Prostate gland (tissue), 2 donors: ENCODE data around the gene PTGES2. TPM values are rescaled to one million over a fixed set of nuclear protein-coding genes. Genes with fewer than 3 reads are reported as not detected.

ENCODE experiments used
- DNase-seq: peaks from one replicate; pipeline ENCODE4 v3.0.0-alpha.2; 2019; ENCODE audit warnings: low spot score
- H3K27ac ChIP-seq, 2 donors: fragments of 200-600 bp; sonication (generic); 2 replicates each; pipeline ENCODE4 v1.5.1; 2017 to 2019
- H3K27me3 ChIP-seq: fragments of 200-600 bp; sonication (generic); replicated peaks from 2 replicates; pipeline ENCODE4 v1.5.1; 2019; ENCODE audit not compliant: insufficient read depth
- H3K36me3 ChIP-seq, 2 donors: fragments of 200-600 bp; sonication (generic); 1 replicate in 1 of 2; 2 replicates in 1 of 2; pipeline versions ENCODE4 v1.5.1 to v1.8.1; 2017 to 2019
- H3K4me1 ChIP-seq: fragments of 200-600 bp; sonication (generic); replicated peaks from 2 replicates; pipeline ENCODE4 v1.5.1; 2019
- H3K4me3 ChIP-seq, 2 donors: fragments of 200-600 bp; sonication (generic); 2 replicates each; pipeline ENCODE4 v1.5.1; 2017 to 2019
- H3K9me3 ChIP-seq: fragments of 200-600 bp; sonication (generic); 2 replicates; pipeline ENCODE4 v1.5.1; 2017
- CTCF ChIP-seq, 4 experiments: fragments of 200-600 bp in 2 of 4; fragments of 450-650 bp in 2 of 4; sonication (generic) in 2 of 4; IDR thresholded peaks; 1 replicate in 3 of 4; 2 replicates in 1 of 4; pipeline ENCODE4 v1.5.1; 2016 to 2019; ENCODE audit warnings: antibody characterized with exemption in 4 of 4, mild to moderate bottlenecking in 2 of 4, moderate library complexity in 2 of 4
- POLR2A ChIP-seq: fragments of 450-650 bp; IDR thresholded peaks from one replicate; pipeline ENCODE4 v1.6.1; 2016; ENCODE audit warnings: antibody characterized with exemption, mild to moderate bottlenecking
- POLR2AphosphoS5 ChIP-seq: sonication (generic); formaldehyde crosslinking; IDR thresholded peaks from one replicate; pipeline ENCODE4 v1.6.1; 2017; ENCODE audit warnings: antibody characterized with exemption
- WGBS: methylation state at CpG from one replicate; pipeline ENCODE4 v1.1.5; 2018; 5-methylcytosine and 5-hydroxymethylcytosine counted together
- intact Hi-C: fragments of 100-400 bp; cut with DNase I; formaldehyde crosslinking; loops from one replicate; pipeline ENCODE4 v1.14.2; 2022
- total RNA-seq, 2 donors: library from RNA; depleted of rRNA; stranded (reverse); fragments of >200 nt; gene quantifications; one replicate each; pipeline ENCODE4 v1.1.0, GENCODE V29; 2016

PTGES2 gene
- total RNA-seq, 2 donors from 2014 or later: 89.4 to 96.1 TPM

DNA sequence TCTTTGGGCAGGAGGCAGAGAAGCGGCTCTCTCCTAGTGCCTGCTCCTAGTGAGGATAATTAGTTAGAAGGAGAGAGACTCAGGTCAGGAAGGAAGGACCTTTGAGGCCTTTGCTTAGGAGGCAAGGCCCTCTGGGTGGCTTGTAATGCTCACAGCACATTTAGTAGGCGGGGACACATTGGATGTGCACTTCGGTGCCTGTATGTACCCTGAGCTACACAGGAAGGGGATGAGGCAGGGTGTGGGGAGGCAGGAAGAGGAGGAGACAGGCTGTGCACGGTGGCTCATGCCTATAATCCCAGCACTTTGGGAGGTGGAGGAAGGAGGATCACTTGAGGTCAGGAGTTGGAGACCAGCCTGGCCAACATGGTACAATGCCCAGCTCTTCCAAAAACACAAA is 14.5 kb upstream of the PTGES2 start:
- no peak overlapping the region for H3K27ac ChIP-seq
- no peaks in the 10 kb centered on the region for H3K36me3 ChIP-seq
- intact Hi-C loops: no loop called here
- H3K9me3 ChIP-seq: no peaks in the 10 kb centered on the region
- no peak for DNase-seq
- no peak for TF ChIP-seq CTCF (IDR thresholded peaks at IDR 0.05)
- TF ChIP-seq POLR2A: no peak
- no peak for TF ChIP-seq POLR2AphosphoS5
- H3K4me1 ChIP-seq: no peaks in the 10 kb centered on the region
- no peak overlapping the region for H3K4me3 ChIP-seq
- 73% methylated on average over 4 of the region's 4 CpGs for WGBS
- no peaks in the 10 kb centered on the region for H3K27me3 ChIP-seq

GRCh38 chr9:128141604-128142003 is 14.1 kb upstream of the PTGES2 start:
- no peak overlapping the region for H3K4me3 ChIP-seq
- intact Hi-C loops: no loop called here
- no peaks in the 10 kb centered on the region for H3K9me3 ChIP-seq
- H3K4me1 ChIP-seq: no peaks in the 10 kb centered on the region
- 98% methylated on average over 3 of the region's 3 CpGs for WGBS
- H3K36me3 ChIP-seq: no peaks in the 10 kb centered on the region
- no peak for DNase-seq
- no peak overlapping the region for H3K27ac ChIP-seq
- no peaks in the 10 kb centered on the region for H3K27me3 ChIP-seq
- TF ChIP-seq POLR2A: no peak
- TF ChIP-seq POLR2AphosphoS5: no peak

- 86% methylated on average over 7 of the region's 16 CpGs for WGBS
- Histone ChIP-seq H3K9me3 (no peaks in the 10 kb centered on the region), H3K4me3 (no peak overlapping the region), H3K4me1 (no peaks in the 10 kb centered on the region), H3K36me3 (no peaks in the 10 kb centered on the region), H3K27ac (no peak overlapping the region), H3K27me3 (no peaks in the 10 kb centered on the region)
- TF ChIP-seq CTCF (IDR thresholded peaks at IDR 0.05) (no peak), POLR2A (no peak), POLR2AphosphoS5 (no peak)
- intact Hi-C loops: no loop called here
- no peak for DNase-seq
Measured at GRCh38 chr9:128139621-128140020, 12.1 kb upstream of the PTGES2 start.

DNA sequence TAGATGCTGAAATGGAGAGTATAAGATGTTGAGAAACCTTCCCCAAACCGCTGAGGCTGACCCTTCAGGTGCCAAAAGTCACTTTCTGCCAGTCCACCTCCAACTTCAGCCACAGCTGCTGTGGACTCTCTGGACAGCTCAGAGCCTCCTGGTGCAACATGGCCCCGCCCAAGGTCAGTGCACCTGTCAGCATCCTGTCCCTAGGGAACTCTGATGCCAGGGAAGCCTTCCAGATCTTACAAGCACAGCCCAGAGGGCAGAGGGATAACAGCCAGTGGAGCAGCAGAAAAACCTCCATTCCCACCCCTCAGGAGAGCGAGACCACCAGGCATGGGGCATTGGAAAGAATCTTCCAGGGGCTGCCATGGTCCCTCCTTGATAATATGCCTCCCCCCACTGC is 10.5 kb upstream of the PTGES2 start:
- no peak for DNase-seq
- Histone ChIP-seq H3K4me3 (no peak overlapping the region), H3K36me3 (no peaks in the 10 kb centered on the region), H3K4me1 (no peaks in the 10 kb centered on the region), H3K9me3 (no peaks in the 10 kb centered on the region), H3K27me3 (no peaks in the 10 kb centered on the region), H3K27ac (no peak overlapping the region)
- 96% methylated on average over 3 of the region's 3 CpGs for WGBS
- TF ChIP-seq POLR2A: no peak
- no peak for TF ChIP-seq CTCF (IDR thresholded peaks at IDR 0.05)
- no peak for TF ChIP-seq POLR2AphosphoS5
- intact Hi-C loops: no loop called here

DNA sequence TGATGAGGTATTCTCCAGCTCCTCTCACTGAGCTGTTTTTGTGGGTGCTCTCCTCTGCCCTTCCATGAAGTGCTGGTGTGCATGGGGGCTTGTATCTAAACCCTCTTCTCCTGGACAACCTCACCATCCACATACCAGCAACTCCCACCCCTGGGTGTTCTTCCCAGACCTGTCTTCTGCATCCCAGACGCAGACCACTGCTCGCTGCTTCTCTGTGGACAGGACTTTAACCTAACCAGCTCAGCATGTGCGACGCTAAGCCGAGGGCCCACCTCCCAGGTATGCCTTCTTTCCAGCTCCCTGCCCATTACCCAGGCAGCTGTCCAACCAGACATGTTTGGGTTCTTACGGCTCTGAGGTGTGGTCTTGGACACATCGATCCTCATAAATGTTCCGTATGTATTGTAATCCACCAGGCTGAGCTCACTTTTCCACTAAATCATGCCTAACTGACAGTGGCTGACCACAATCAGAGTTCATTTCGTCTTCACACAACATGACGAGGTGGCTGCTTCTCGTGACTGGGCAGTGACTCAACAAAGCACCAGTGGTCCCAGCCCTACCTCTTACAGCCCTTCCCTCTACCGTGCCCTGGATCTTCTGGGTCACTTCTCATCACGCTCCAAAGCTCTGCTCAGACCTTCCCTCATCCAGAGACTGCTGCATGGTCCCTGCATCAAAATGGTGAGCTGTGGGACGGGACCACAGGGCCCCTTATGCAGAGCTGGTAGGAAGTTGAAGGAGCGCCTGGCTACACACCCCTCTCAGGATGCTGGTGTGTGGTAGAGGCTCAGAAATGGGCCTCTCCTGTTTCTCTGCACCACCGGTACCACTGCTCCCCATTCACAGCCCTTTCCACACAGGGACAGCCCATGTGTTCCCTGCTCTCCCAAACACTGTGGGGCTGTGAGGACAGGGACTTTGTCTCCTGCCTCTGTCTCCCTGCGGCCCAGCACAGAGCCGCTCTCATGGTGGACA is 9.6 kb upstream of the PTGES2 start:
- TF ChIP-seq CTCF (IDR thresholded peaks at IDR 0.05) (no peak), POLR2AphosphoS5 (peak; percentile 40), POLR2A (peak; percentile 25)
- H3K27ac ChIP-seq: no peak overlapping the region
- no peak overlapping the region for H3K4me3 ChIP-seq
- intact Hi-C loops: no loop called here
- H3K36me3 ChIP-seq: no peaks in the 10 kb centered on the region
- H3K4me1 ChIP-seq: no peaks in the 10 kb centered on the region
- H3K27me3 ChIP-seq: no peaks in the 10 kb centered on the region
- no peaks in the 10 kb centered on the region for H3K9me3 ChIP-seq
- WGBS: 60% methylated on average over 18 of the region's 18 CpGs
- no peak for DNase-seq
